GM12878 (cell line): ENCODE data around the gene NUPR1.

Experiments used
- BCLAF1 ChIP-seq: fragments of 450-650 bp; IDR thresholded peaks from 2 replicates; pipeline ENCODE4 v1.6.1; 2017; ENCODE audit warnings: antibody characterized with exemption, mild to moderate bottlenecking, moderate library complexity
- CTCF ChIP-seq, 3 experiments: IDR thresholded peaks in 2 of 3; conservative IDR thresholded peaks in 1 of 3; 2 replicates each; pipeline ENCODE4 v1.5.1; 2011; ENCODE audit warnings: low read depth in 3 of 3, low read length in 3 of 3, mild to moderate bottlenecking in 3 of 3, control low read depth in 2 of 3, moderate library complexity in 2 of 3, inconsistent platforms in 1 of 3, mixed read lengths in 1 of 3; ENCODE audit not compliant: control insufficient read depth in 2 of 3, insufficient read depth in 1 of 3; ENCODE audit errors: extremely low read depth in 1 of 3
- EP300 ChIP-seq, 2 experiments: fragments of 150-350 bp in 1 of 2; IDR thresholded peaks; 2 replicates each; pipeline ENCODE4 v1.6.1; 2011 to 2012; ENCODE audit warnings: low read depth in 2 of 2, low read length in 2 of 2, borderline replicate concordance in 1 of 2, improper control_type of control experiment in 1 of 2, inconsistent platforms in 1 of 2; ENCODE audit not compliant: control insufficient read depth in 1 of 2
- FOS ChIP-seq: IDR thresholded peaks from 3 replicates; pipeline ENCODE4 v1.6.1; 2011; ENCODE audit warnings: borderline replicate concordance; ENCODE audit not compliant: insufficient read length; ENCODE audit errors: extremely low read depth
- MAX ChIP-seq: IDR thresholded peaks from 2 replicates; pipeline ENCODE4 v1.6.1; 2012; ENCODE audit warnings: low read depth, low read length, improper control_type of control experiment
- MXI1 ChIP-seq: fragments of 150-350 bp; IDR thresholded peaks from 2 replicates; pipeline ENCODE4 v1.6.1; 2011; ENCODE audit warnings: low read depth, mild to moderate bottlenecking, inconsistent platforms, low read length, improper control_type of control experiment
- SMC3 ChIP-seq: IDR thresholded peaks from 2 replicates; pipeline ENCODE4 v1.6.1; 2011; ENCODE audit warnings: low read length, improper control_type of control experiment, borderline replicate concordance
- TCF12 ChIP-seq: IDR thresholded peaks from 2 replicates; pipeline ENCODE4 v1.6.1; 2011; ENCODE audit warnings: low read depth, mild to moderate bottlenecking, low read length
- ZNF384 ChIP-seq: IDR thresholded peaks from 2 replicates; pipeline ENCODE4 v1.6.1; 2012; ENCODE audit warnings: low read depth, mild to moderate bottlenecking, low read length, improper control_type of control experiment, borderline replicate concordance
- ZNF592 ChIP-seq: fragments of 450-650 bp; IDR thresholded peaks from 2 replicates; pipeline ENCODE4 v1.6.1; 2017; ENCODE audit warnings: mild to moderate bottlenecking, moderate library complexity
- ZZZ3 ChIP-seq: IDR thresholded peaks from 2 replicates; pipeline ENCODE4 v1.6.1; 2011; ENCODE audit warnings: low read depth; ENCODE audit not compliant: control insufficient read depth, insufficient read length

GRCh38 chr16:28502290-28502689 lies 36.5 kb downstream of the NUPR1 start:
- TF ChIP-seq ZZZ3 (no peak), CTCF (IDR thresholded peaks at IDR 0.05 in 2 of 3, conservative IDR thresholded peaks at IDR 0.05 in 1 of 3; ENCODE audit: control insufficient read depth in 2 of 3, extremely low read depth in 1 of 3, insufficient read depth in 1 of 3, low read depth in 3 of 3, low read length in 3 of 3) (no peak), TCF12 (no peak), ZNF384 (no peak), SMC3 (no peak), ZNF592 (no peak), FOS (no peak), MAX (no peak), EP300 (IDR thresholded peaks at IDR 0.05; ENCODE audit: borderline replicate concordance in 1 of 2, control insufficient read depth in 1 of 2, low read depth in 2 of 2, low read length in 2 of 2) (no peak), MXI1 (no peak), BCLAF1 (no peak)
